ENCODE measurements around the gene METTL26.

The METTL26 gene

GRCh38 chr16:658679-659571, 22.8 kb upstream of the METTL26 start:
- DNase-seq, result no peak

- no peak for DNase-seq
Measured at GRCh38 chr16:657487-657886, 21.4 kb upstream of the METTL26 start.

GRCh38 chr16:654034-654433, 17.9 kb upstream of the METTL26 start:
- no peak for DNase-seq

- DNase-seq, result no peak
Measured at GRCh38 chr16:652454-653305, 16.6 kb upstream of the METTL26 start.

- no peak for DNase-seq
Measured at GRCh38 chr16:651844-652243, 15.7 kb upstream of the METTL26 start.

- peak; percentile 13 for DNase-seq
Measured at GRCh38 chr16:649631-650030, 13.5 kb upstream of the METTL26 start.

GRCh38 chr16:648781-649589, 12.9 kb upstream of the METTL26 start, which contains the start of gene WDR90:
WDR90 (plus strand) TSS chr16:649365; CDS start chr16:649417, 52 bp downstream.
- DNase-seq, result peak; percentile 95

GRCh38 chr16:648071-648780, 12.1 kb upstream of the METTL26 start:
- DNase-seq, result peak; percentile 58

GRCh38 chr16:647173-647902, 11.2 kb upstream of the METTL26 start:
- DNase-seq, result no peak

- DNase-seq, result no peak
Measured at GRCh38 chr16:646679-647172, 10.6 kb upstream of the METTL26 start.

GRCh38 chr16:645852-646678, 10.0 kb upstream of the METTL26 start:
- no peak for DNase-seq

GRCh38 chr16:644556-644955, 8.5 kb upstream of the METTL26 start:
- DNase-seq, result no peak

- DNase-seq, result no peak
Measured at GRCh38 chr16:643050-643368, 6.9 kb upstream of the METTL26 start.

- DNase-seq, result peak; percentile 29
Measured at GRCh38 chr16:642189-643049, 6.3 kb upstream of the METTL26 start.

GRCh38 chr16:641326-642188, 5.5 kb upstream of the METTL26 start, which contains the start of gene MCRIP2:
MCRIP2 (plus strand) TSS chr16:641828; CDS start chr16:641992, 164 bp downstream.
- DNase-seq, result peak; percentile 75

GRCh38 chr16:640614-641013, 4.5 kb upstream of the METTL26 start:
- DNase-seq, result no peak

- no peak for DNase-seq
Measured at GRCh38 chr16:638836-639235, 2.7 kb upstream of the METTL26 start.

GRCh38 chr16:638034-638543, 2.0 kb upstream of the METTL26 start:
- no peak for DNase-seq
